WTC11 (cell line): Measurements from ENCODE around the gene SRRT. TPM values are rescaled to one million over a fixed set of nuclear protein-coding genes. Genes with fewer than 3 reads are reported as not detected.

Experiments used
- ATAC-seq: fragments of 200-7000 bp; cut with Tn5 transposase; 2 replicates; pipeline ENCODE4 v1.10.0; 2021; ENCODE audit warnings: mild to moderate bottlenecking, moderate library complexity
- CTCF ChIA-PET: fragments of 300-600 bp; sonication (Branson Sonifier 250); formaldehyde crosslinking; loops from one replicate; lab custom pipeline; 2021; ENCODE audit warnings: antibody characterized with exemption; lab: Charles Lee
- POLR2A ChIA-PET: fragments of 350-600 bp; sonication (Branson Sonifier 250); formaldehyde crosslinking; loops from one replicate; lab custom pipeline; 2021; ENCODE audit warnings: antibody characterized with exemption; lab: Charles Lee
- DNase-seq: peaks from one replicate; pipeline ENCODE4 v3.0.0; 2021; ENCODE audit warnings: low spot score
- H3K27ac Mint-ChIP-seq: 2 replicates; pipeline ENCODE4 v1.8.0; 2021; ENCODE audit warnings: mixed read lengths
- H3K27me3 Mint-ChIP-seq: 2 replicates; pipeline ENCODE4 v1.8.0; 2021; ENCODE audit warnings: low read depth, mild to moderate bottlenecking, moderate library complexity, mixed read lengths
- H3K36me3 Mint-ChIP-seq: 2 replicates; pipeline ENCODE4 v1.8.0; 2021; ENCODE audit warnings: mixed read lengths
- H3K4me1 Mint-ChIP-seq: 2 replicates; pipeline ENCODE4 v1.8.0; 2022; ENCODE audit warnings: mixed read lengths
- H3K4me3 Mint-ChIP-seq: 2 replicates; pipeline ENCODE4 v1.8.0; 2021; ENCODE audit warnings: mild to moderate bottlenecking, moderate library complexity, mixed read lengths
- H3K9me3 Mint-ChIP-seq: 2 replicates; pipeline ENCODE4 v1.8.0; 2021; ENCODE audit warnings: mixed read lengths
- CREM ChIP-seq: sonication (generic); formaldehyde crosslinking; IDR thresholded peaks from 2 replicates; pipeline ENCODE4 v1.8.1; 2022; ENCODE audit warnings: mild to moderate bottlenecking, missing genetic modification reagents, moderate library complexity
- E2F1 ChIP-seq: sonication (generic); formaldehyde crosslinking; IDR thresholded peaks from 2 replicates; pipeline ENCODE4 v1.8.0; 2022; ENCODE audit warnings: mild to moderate bottlenecking, missing genetic modification reagents
- ERG ChIP-seq: fragments of 250-450 bp; sonication (Bioruptor Pico); IDR thresholded peaks from 2 replicates; pipeline ENCODE4 v1.8.0; 2021; ENCODE audit warnings: mild to moderate bottlenecking
- FOXK1 ChIP-seq: sonication (generic); formaldehyde crosslinking; IDR thresholded peaks from 2 replicates; pipeline ENCODE4 v1.8.0; 2022; ENCODE audit warnings: mild to moderate bottlenecking, moderate library complexity, missing genetic modification reagents
- MLX ChIP-seq: sonication (generic); formaldehyde crosslinking; IDR thresholded peaks from 2 replicates; pipeline ENCODE4 v1.8.1; 2023; ENCODE audit warnings: mild to moderate bottlenecking, missing genetic modification reagents, moderate library complexity
- NFATC4 ChIP-seq: fragments of 250-450 bp; sonication (Bioruptor Pico); IDR thresholded peaks from 2 replicates; pipeline ENCODE4 v1.9.0; 2021; ENCODE audit warnings: mild to moderate bottlenecking
- NFE2L1 ChIP-seq: sonication (generic); formaldehyde crosslinking; IDR thresholded peaks from 2 replicates; pipeline ENCODE4 v1.8.1; 2023; ENCODE audit warnings: missing genetic modification reagents
- NR2C2 ChIP-seq: sonication (generic); formaldehyde crosslinking; IDR thresholded peaks from 2 replicates; pipeline ENCODE4 v1.8.0; 2022; ENCODE audit warnings: mild to moderate bottlenecking, missing genetic modification reagents
- NR3C1 ChIP-seq: sonication (generic); formaldehyde crosslinking; conservative IDR thresholded peaks from 2 replicates; pipeline ENCODE4 v1.8.1; 2023; ENCODE audit warnings: low read depth, mild to moderate bottlenecking, missing genetic modification reagents
- PRRX2 ChIP-seq: fragments of 250-450 bp; sonication (Bioruptor Pico); IDR thresholded peaks from 2 replicates; pipeline ENCODE4 v1.8.0; 2021; ENCODE audit warnings: mild to moderate bottlenecking
- SMAD4 ChIP-seq: sonication (generic); formaldehyde crosslinking; IDR thresholded peaks from 2 replicates; pipeline ENCODE4 v1.8.0; 2022; ENCODE audit warnings: mild to moderate bottlenecking, missing genetic modification reagents
- SOX15 ChIP-seq: fragments of 250-450 bp; sonication (Bioruptor Pico); IDR thresholded peaks from 2 replicates; pipeline ENCODE4 v1.9.0; 2021; ENCODE audit warnings: mild to moderate bottlenecking
- USF2 ChIP-seq: sonication (generic); formaldehyde crosslinking; IDR thresholded peaks from 2 replicates; pipeline ENCODE4 v1.8.1; 2023; ENCODE audit warnings: mild to moderate bottlenecking, missing genetic modification reagents, moderate library complexity
- ZNF121 ChIP-seq: sonication (generic); formaldehyde crosslinking; IDR thresholded peaks from 2 replicates; pipeline ENCODE4 v1.8.0; 2023; ENCODE audit warnings: missing genetic modification reagents
- ZNF138 ChIP-seq: sonication (generic); formaldehyde crosslinking; conservative IDR thresholded peaks from 2 replicates; pipeline ENCODE4 v1.8.1; 2022; ENCODE audit warnings: mild to moderate bottlenecking, moderate library complexity, missing genetic modification reagents
- ZNF232 ChIP-seq: sonication (generic); formaldehyde crosslinking; IDR thresholded peaks from 2 replicates; pipeline ENCODE4 v1.8.0; 2022; ENCODE audit warnings: mild to moderate bottlenecking, missing genetic modification reagents
- total RNA-seq: library from RNA; stranded (reverse); gene quantifications from 3 replicates; pipeline ENCODE4 v1.2.3, GENCODE V29; 2021
- TF ChIP-seq, protein P1 (sequence below): sonication (generic); formaldehyde crosslinking; IDR thresholded peaks from 2 replicates; pipeline ENCODE4 v1.8.1; 2022; ENCODE audit warnings: mild to moderate bottlenecking, missing genetic modification reagents, moderate library complexity, borderline replicate concordance
- TF ChIP-seq, protein P2 (sequence below): sonication (generic); formaldehyde crosslinking; conservative IDR thresholded peaks from 2 replicates; pipeline ENCODE4 v1.8.1; 2023; ENCODE audit warnings: mild to moderate bottlenecking, low read depth, missing genetic modification reagents, moderate library complexity
- TF ChIP-seq, protein P3 (sequence below): sonication (generic); formaldehyde crosslinking; IDR thresholded peaks from 2 replicates; pipeline ENCODE4 v1.8.0; 2023; ENCODE audit warnings: mild to moderate bottlenecking, missing genetic modification reagents

SRRT gene
- total RNA-seq, 1 experiment from 2014 or later, result 238 TPM

GRCh38 chr7:100879685-100880261 lies 4.9 kb downstream of the SRRT start:
- POLR2A ChIA-PET, result interaction anchor here (1.1 kb wide), 1 partner anchor 43 kb away, joined by 3 read pairs; no protein-coding TSS in a partner anchor
- peaks cover 82% of the 10 kb centered on the region for H3K36me3 Mint-ChIP-seq
- H3K27me3 Mint-ChIP-seq, result no peaks in the 10 kb centered on the region
- ATAC-seq (no peak), DNase-seq (no peak)
- no peaks in the 10 kb centered on the region for H3K9me3 Mint-ChIP-seq
- peak overlapping the region; percentile 52 for H3K27ac Mint-ChIP-seq
- H3K4me3 Mint-ChIP-seq, result no peak overlapping the region
- H3K4me1 Mint-ChIP-seq, result peaks cover 20% of the 10 kb centered on the region
- CTCF ChIA-PET, result no interaction called here
- TF ChIP-seq, protein P1, sequence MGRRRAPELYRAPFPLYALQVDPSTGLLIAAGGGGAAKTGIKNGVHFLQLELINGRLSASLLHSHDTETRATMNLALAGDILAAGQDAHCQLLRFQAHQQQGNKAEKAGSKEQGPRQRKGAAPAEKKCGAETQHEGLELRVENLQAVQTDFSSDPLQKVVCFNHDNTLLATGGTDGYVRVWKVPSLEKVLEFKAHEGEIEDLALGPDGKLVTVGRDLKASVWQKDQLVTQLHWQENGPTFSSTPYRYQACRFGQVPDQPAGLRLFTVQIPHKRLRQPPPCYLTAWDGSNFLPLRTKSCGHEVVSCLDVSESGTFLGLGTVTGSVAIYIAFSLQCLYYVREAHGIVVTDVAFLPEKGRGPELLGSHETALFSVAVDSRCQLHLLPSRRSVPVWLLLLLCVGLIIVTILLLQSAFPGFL (CRISPR knock-in tag), result no peak
- TF ChIP-seq FOXK1 (no peak), USF2 (no peak), ZNF121 (CRISPR knock-in tag) (no peak), E2F1 (CRISPR knock-in tag) (no peak), MLX (CRISPR knock-in tag) (no peak), ERG (CRISPR knock-in tag) (no peak), NR2C2 (CRISPR knock-in tag) (no peak)

GRCh38 chr7:100880645-100881044 lies 5.7 kb downstream of the SRRT start:
- POLR2A ChIA-PET, result interaction anchor here (0.6 to 1.1 kb wide), 2 partner anchors 14 to 44 kb away, joined by 3 to 4 read pairs; partner anchors contain the start of gene TRIP6
- H3K36me3 Mint-ChIP-seq, result peaks cover 84% of the 10 kb centered on the region
- no peak for ATAC-seq
- no peak for TF ChIP-seq PRRX2 (CRISPR knock-in tag)
- TF ChIP-seq, protein P2, sequence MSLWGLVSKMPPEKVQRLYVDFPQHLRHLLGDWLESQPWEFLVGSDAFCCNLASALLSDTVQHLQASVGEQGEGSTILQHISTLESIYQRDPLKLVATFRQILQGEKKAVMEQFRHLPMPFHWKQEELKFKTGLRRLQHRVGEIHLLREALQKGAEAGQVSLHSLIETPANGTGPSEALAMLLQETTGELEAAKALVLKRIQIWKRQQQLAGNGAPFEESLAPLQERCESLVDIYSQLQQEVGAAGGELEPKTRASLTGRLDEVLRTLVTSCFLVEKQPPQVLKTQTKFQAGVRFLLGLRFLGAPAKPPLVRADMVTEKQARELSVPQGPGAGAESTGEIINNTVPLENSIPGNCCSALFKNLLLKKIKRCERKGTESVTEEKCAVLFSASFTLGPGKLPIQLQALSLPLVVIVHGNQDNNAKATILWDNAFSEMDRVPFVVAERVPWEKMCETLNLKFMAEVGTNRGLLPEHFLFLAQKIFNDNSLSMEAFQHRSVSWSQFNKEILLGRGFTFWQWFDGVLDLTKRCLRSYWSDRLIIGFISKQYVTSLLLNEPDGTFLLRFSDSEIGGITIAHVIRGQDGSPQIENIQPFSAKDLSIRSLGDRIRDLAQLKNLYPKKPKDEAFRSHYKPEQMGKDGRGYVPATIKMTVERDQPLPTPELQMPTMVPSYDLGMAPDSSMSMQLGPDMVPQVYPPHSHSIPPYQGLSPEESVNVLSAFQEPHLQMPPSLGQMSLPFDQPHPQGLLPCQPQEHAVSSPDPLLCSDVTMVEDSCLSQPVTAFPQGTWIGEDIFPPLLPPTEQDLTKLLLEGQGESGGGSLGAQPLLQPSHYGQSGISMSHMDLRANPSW (CRISPR knock-in tag), result no peak
- no peak for TF ChIP-seq NR2C2 (CRISPR knock-in tag)
- TF ChIP-seq ZNF232 (CRISPR knock-in tag), result no peak
- no peak for TF ChIP-seq SMAD4 (CRISPR knock-in tag)
- TF ChIP-seq ZNF138 (CRISPR knock-in tag), result no peak
- TF ChIP-seq ZNF121 (CRISPR knock-in tag), result no peak
- TF ChIP-seq, protein P1 (CRISPR knock-in tag), result no peak
- TF ChIP-seq, protein P3, sequence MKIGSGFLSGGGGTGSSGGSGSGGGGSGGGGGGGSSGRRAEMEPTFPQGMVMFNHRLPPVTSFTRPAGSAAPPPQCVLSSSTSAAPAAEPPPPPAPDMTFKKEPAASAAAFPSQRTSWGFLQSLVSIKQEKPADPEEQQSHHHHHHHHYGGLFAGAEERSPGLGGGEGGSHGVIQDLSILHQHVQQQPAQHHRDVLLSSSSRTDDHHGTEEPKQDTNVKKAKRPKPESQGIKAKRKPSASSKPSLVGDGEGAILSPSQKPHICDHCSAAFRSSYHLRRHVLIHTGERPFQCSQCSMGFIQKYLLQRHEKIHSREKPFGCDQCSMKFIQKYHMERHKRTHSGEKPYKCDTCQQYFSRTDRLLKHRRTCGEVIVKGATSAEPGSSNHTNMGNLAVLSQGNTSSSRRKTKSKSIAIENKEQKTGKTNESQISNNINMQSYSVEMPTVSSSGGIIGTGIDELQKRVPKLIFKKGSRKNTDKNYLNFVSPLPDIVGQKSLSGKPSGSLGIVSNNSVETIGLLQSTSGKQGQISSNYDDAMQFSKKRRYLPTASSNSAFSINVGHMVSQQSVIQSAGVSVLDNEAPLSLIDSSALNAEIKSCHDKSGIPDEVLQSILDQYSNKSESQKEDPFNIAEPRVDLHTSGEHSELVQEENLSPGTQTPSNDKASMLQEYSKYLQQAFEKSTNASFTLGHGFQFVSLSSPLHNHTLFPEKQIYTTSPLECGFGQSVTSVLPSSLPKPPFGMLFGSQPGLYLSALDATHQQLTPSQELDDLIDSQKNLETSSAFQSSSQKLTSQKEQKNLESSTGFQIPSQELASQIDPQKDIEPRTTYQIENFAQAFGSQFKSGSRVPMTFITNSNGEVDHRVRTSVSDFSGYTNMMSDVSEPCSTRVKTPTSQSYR (CRISPR knock-in tag), result no peak
- TF ChIP-seq SOX15 (CRISPR knock-in tag), result no peak
- TF ChIP-seq USF2, result no peak
- TF ChIP-seq CREM (CRISPR knock-in tag), result no peak
- no peak for TF ChIP-seq NFATC4 (CRISPR knock-in tag)
- TF ChIP-seq NR3C1 (CRISPR knock-in tag), result no peak
- no peak for TF ChIP-seq NFE2L1 (CRISPR knock-in tag)

More at GRCh38 chr7:100880645-100881044, 5.7 kb downstream of the SRRT start:
- no peak for DNase-seq
- Mint-ChIP-seq H3K4me1 (peaks cover 17% of the 10 kb centered on the region), H3K27me3 (no peaks in the 10 kb centered on the region), H3K27ac (peak overlapping the region; percentile 57), H3K4me3 (no peak overlapping the region), H3K9me3 (no peaks in the 10 kb centered on the region)
- CTCF ChIA-PET, result no interaction called here
